ENCODE measurements around the gene ZBTB11.
"Not testable (repeated sequence)": the region's sequence is repeated elsewhere in the genome, so short reads cannot be mapped to it uniquely, and the experiment has no call there.

Gene ZBTB11

DNA sequence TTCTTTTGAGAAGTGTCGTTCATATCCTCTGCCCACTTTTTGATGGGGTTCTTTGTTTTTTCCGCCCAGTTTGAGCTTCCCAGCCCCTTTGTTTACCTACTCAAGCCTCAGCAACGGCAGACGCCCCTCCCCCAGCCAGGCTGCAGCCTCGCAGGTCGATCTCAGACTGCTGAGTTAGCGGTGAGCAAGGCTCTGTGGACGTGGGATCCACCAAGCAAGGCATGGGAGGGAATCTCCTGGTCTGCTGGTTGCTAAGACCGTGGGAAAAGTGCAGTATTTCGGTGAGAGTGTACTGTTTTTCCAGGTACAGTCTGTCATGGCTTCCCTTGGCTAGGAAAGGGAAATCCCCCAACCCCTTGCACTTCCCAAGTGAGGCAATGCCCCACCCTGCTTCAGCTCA is 71.5 kb downstream of the ZBTB11 start:
- not testable (repeated sequence) for DNase-seq

DNA sequence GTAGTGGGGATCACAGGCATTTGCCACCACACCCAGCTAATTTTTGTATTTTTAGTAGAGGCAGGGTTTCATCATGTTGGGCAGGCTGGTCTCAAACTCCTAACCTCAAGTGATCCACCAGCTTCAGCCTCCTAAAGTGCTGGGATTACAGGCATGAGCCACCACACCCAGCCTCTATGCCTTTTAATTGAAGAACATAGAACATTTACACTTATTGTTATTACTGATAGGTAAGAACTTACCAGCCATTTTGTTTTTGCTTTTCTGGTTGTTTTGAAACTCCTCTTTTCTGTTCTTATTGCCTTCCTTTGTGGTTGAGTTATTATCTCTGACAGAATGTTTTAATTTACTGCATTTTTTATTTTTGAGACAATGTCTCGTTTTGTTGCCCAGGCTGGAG is 73.7 kb downstream of the ZBTB11 start:
- no peak for DNase-seq

DNA sequence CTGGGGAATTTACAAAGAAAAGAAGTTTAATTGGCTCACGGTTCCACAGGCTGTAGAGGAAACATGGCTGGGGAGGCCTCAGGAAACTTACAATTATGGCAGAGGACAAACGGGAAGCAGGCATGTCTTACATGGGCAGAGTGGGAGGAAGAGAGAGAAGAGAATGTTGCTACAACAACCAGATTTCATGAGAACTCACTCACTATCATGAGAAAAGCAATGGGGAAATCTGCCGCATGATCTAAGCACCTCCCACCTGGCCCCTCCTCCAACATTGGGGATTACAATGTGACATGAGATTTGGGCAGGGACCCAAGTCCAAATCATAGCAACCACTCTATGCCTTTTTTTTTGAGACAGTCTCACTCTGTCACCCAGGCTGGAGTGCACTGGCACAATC is 74.2 kb downstream of the ZBTB11 start:
- DNase-seq = no peak

Data from effector CD4-positive, alpha-beta T cell (primary cell).